Esophagus muscularis mucosa (tissue), 3 donors: ENCODE data around the gene MAP2K6.

Experiments
- POLR2A ChIP-seq: fragments of 450-650 bp; IDR thresholded peaks from one replicate; pipeline ENCODE4 v1.6.1; 2017; ENCODE audit warnings: antibody characterized with exemption, moderate library complexity, mild to moderate bottlenecking, low read depth
- POLR2AphosphoS5 ChIP-seq, 2 donors: sonication (generic); formaldehyde crosslinking; IDR thresholded peaks; one replicate each; pipeline ENCODE4 v1.6.1; 2017; ENCODE audit warnings: antibody characterized with exemption in 2 of 2
- TF ChIP-seq, protein P1 (sequence below), 3 experiments: fragments of 200-600 bp in 2 of 3; fragments of 450-650 bp in 1 of 3; sonication (generic) in 2 of 3; IDR thresholded peaks; one replicate each; pipeline ENCODE4 v1.5.1; 2017 to 2019; ENCODE audit warnings: antibody characterized with exemption in 3 of 3, mild to moderate bottlenecking in 2 of 3, moderate library complexity in 1 of 3

DNA sequence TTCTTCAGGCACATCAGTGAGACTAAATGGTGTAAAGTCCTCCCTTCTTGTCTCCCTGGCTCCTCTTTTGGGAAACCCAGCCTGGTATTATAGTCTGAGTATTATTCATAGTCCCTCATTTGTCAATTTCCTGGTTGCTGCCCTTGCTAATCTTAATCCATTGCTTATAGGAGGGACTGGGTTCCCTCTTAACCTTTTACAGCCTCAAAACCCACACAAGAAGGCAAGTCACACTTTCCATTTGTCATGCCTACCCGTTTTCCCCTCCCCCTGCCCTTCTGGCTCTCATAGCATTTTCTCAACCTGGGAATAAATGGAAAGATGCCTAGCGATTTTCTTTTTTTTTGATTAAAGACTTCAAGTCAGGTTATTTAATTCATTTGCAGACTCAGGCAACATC, 124.8 kb downstream of the MAP2K6 start:
- TF ChIP-seq, protein P1, sequence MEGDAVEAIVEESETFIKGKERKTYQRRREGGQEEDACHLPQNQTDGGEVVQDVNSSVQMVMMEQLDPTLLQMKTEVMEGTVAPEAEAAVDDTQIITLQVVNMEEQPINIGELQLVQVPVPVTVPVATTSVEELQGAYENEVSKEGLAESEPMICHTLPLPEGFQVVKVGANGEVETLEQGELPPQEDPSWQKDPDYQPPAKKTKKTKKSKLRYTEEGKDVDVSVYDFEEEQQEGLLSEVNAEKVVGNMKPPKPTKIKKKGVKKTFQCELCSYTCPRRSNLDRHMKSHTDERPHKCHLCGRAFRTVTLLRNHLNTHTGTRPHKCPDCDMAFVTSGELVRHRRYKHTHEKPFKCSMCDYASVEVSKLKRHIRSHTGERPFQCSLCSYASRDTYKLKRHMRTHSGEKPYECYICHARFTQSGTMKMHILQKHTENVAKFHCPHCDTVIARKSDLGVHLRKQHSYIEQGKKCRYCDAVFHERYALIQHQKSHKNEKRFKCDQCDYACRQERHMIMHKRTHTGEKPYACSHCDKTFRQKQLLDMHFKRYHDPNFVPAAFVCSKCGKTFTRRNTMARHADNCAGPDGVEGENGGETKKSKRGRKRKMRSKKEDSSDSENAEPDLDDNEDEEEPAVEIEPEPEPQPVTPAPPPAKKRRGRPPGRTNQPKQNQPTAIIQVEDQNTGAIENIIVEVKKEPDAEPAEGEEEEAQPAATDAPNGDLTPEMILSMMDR (IDR thresholded peaks at IDR 0.05): no peak
- no peak for TF ChIP-seq POLR2AphosphoS5 (IDR thresholded peaks at IDR 0.05)
- TF ChIP-seq POLR2A: no peak
